WTC11 (cell line): ENCODE measurements around the gene KCNIP3. TPM values are rescaled to one million over a fixed set of nuclear protein-coding genes. Genes with fewer than 3 reads are reported as not detected.

ENCODE experiments used
- ATAC-seq: fragments of 200-7000 bp; cut with Tn5 transposase; 2 replicates; pipeline ENCODE4 v1.10.0; 2021; ENCODE audit warnings: mild to moderate bottlenecking, moderate library complexity
- CTCF ChIA-PET: fragments of 300-600 bp; sonication (Branson Sonifier 250); formaldehyde crosslinking; loops from one replicate; lab custom pipeline; 2021; ENCODE audit warnings: antibody characterized with exemption; lab: Charles Lee
- POLR2A ChIA-PET: fragments of 350-600 bp; sonication (Branson Sonifier 250); formaldehyde crosslinking; loops from one replicate; lab custom pipeline; 2021; ENCODE audit warnings: antibody characterized with exemption; lab: Charles Lee
- DNase-seq: peaks from one replicate; pipeline ENCODE4 v3.0.0; 2021; ENCODE audit warnings: low spot score
- H3K27ac Mint-ChIP-seq: 2 replicates; pipeline ENCODE4 v1.8.0; 2021; ENCODE audit warnings: mixed read lengths
- H3K27me3 Mint-ChIP-seq: 2 replicates; pipeline ENCODE4 v1.8.0; 2021; ENCODE audit warnings: low read depth, mild to moderate bottlenecking, moderate library complexity, mixed read lengths
- H3K36me3 Mint-ChIP-seq: 2 replicates; pipeline ENCODE4 v1.8.0; 2021; ENCODE audit warnings: mixed read lengths
- H3K4me1 Mint-ChIP-seq: 2 replicates; pipeline ENCODE4 v1.8.0; 2022; ENCODE audit warnings: mixed read lengths
- H3K4me3 Mint-ChIP-seq: 2 replicates; pipeline ENCODE4 v1.8.0; 2021; ENCODE audit warnings: mild to moderate bottlenecking, moderate library complexity, mixed read lengths
- H3K9me3 Mint-ChIP-seq: 2 replicates; pipeline ENCODE4 v1.8.0; 2021; ENCODE audit warnings: mixed read lengths
- CBFB ChIP-seq: sonication (generic); formaldehyde crosslinking; IDR thresholded peaks from 2 replicates; pipeline ENCODE4 v1.8.1; 2022; ENCODE audit warnings: mild to moderate bottlenecking, low read depth, missing genetic modification reagents
- CTCF ChIP-seq: fragments of 200-600 bp; IDR thresholded peaks from 2 replicates; pipeline ENCODE4 v1.8.0; 2022; ENCODE audit warnings: antibody characterized with exemption
- ELF4 ChIP-seq: sonication (generic); formaldehyde crosslinking; IDR thresholded peaks from 2 replicates; pipeline ENCODE4 v1.8.1; 2022; ENCODE audit warnings: low read depth, mild to moderate bottlenecking, moderate library complexity, missing genetic modification reagents
- ETV6 ChIP-seq: sonication (generic); formaldehyde crosslinking; IDR thresholded peaks from 2 replicates; pipeline ENCODE4 v1.8.1; 2022; ENCODE audit warnings: mild to moderate bottlenecking, missing genetic modification reagents
- FOXK1 ChIP-seq: sonication (generic); formaldehyde crosslinking; IDR thresholded peaks from 2 replicates; pipeline ENCODE4 v1.8.0; 2022; ENCODE audit warnings: mild to moderate bottlenecking, moderate library complexity, missing genetic modification reagents
- FOXP1 ChIP-seq: sonication (generic); formaldehyde crosslinking; IDR thresholded peaks from 2 replicates; pipeline ENCODE4 v1.8.0; 2022; ENCODE audit warnings: missing genetic modification reagents, mild to moderate bottlenecking, moderate library complexity, borderline replicate concordance
- GTF2I ChIP-seq: fragments of 250-450 bp; sonication (Bioruptor Pico); conservative IDR thresholded peaks from 2 replicates; pipeline ENCODE4 v1.4.0; 2021; ENCODE audit warnings: mild to moderate bottlenecking
- HMGA2 ChIP-seq: fragments of 250-450 bp; sonication (Bioruptor Pico); IDR thresholded peaks from 2 replicates; pipeline ENCODE4 v1.4.0; 2021; ENCODE audit warnings: mild to moderate bottlenecking, moderate library complexity
- IRF2 ChIP-seq: sonication (generic); formaldehyde crosslinking; IDR thresholded peaks from 2 replicates; pipeline ENCODE4 v1.8.0; 2022; ENCODE audit warnings: low read depth, missing genetic modification reagents, borderline replicate concordance
- PRRX2 ChIP-seq: fragments of 250-450 bp; sonication (Bioruptor Pico); IDR thresholded peaks from 2 replicates; pipeline ENCODE4 v1.8.0; 2021; ENCODE audit warnings: mild to moderate bottlenecking
- SMAD3 ChIP-seq: sonication (generic); formaldehyde crosslinking; IDR thresholded peaks from 2 replicates; pipeline ENCODE4 v1.8.0; 2022; ENCODE audit warnings: missing genetic modification reagents, mild to moderate bottlenecking, borderline replicate concordance
- SMAD4 ChIP-seq: sonication (generic); formaldehyde crosslinking; IDR thresholded peaks from 2 replicates; pipeline ENCODE4 v1.8.0; 2022; ENCODE audit warnings: mild to moderate bottlenecking, missing genetic modification reagents
- TCF7 ChIP-seq: sonication (generic); formaldehyde crosslinking; IDR thresholded peaks from 2 replicates; pipeline ENCODE4 v1.8.0; 2022; ENCODE audit warnings: mild to moderate bottlenecking, low read depth, missing genetic modification reagents, moderate library complexity
- ZNF121 ChIP-seq: sonication (generic); formaldehyde crosslinking; IDR thresholded peaks from 2 replicates; pipeline ENCODE4 v1.8.0; 2023; ENCODE audit warnings: missing genetic modification reagents
- ZNF396 ChIP-seq: fragments of 250-450 bp; sonication (Bioruptor Pico); IDR thresholded peaks from 2 replicates; pipeline ENCODE4 v1.8.0; 2021; ENCODE audit warnings: mild to moderate bottlenecking, moderate library complexity, borderline replicate concordance
- ZNF671 ChIP-seq: fragments of 250-450 bp; sonication (Bioruptor Pico); IDR thresholded peaks from 2 replicates; pipeline ENCODE4 v1.8.0; 2021; ENCODE audit warnings: mild to moderate bottlenecking
- total RNA-seq: library from RNA; stranded (reverse); gene quantifications from 3 replicates; pipeline ENCODE4 v1.2.3, GENCODE V29; 2021
- TF ChIP-seq, protein P1 (sequence below): sonication (generic); formaldehyde crosslinking; IDR thresholded peaks from 2 replicates; pipeline ENCODE4 v1.8.0; 2022; ENCODE audit warnings: mild to moderate bottlenecking, missing genetic modification reagents
- TF ChIP-seq, protein P2 (sequence below): fragments of 250-450 bp; sonication (Bioruptor Pico); IDR thresholded peaks from 2 replicates; pipeline ENCODE4 v1.9.0; 2021; ENCODE audit warnings: mild to moderate bottlenecking
- TF ChIP-seq, protein P3 (sequence below): sonication (generic); formaldehyde crosslinking; IDR thresholded peaks from 2 replicates; pipeline ENCODE4 v1.8.1; 2023; ENCODE audit warnings: mild to moderate bottlenecking, missing genetic modification reagents, moderate library complexity
- TF ChIP-seq, protein P4 (sequence below): sonication (generic); formaldehyde crosslinking; IDR thresholded peaks from 2 replicates; pipeline ENCODE4 v1.8.1; 2022; ENCODE audit warnings: low read depth, mild to moderate bottlenecking, moderate library complexity, missing genetic modification reagents, borderline replicate concordance
- TF ChIP-seq, protein P5 (sequence below): sonication (generic); formaldehyde crosslinking; conservative IDR thresholded peaks from 2 replicates; pipeline ENCODE4 v1.8.1; 2022; ENCODE audit warnings: mild to moderate bottlenecking, missing genetic modification reagents
- TF ChIP-seq, protein P6 (sequence below): fragments of 250-450 bp; sonication (Bioruptor Pico); IDR thresholded peaks from 2 replicates; pipeline ENCODE4 v1.9.0; 2021; ENCODE audit warnings: moderate library complexity, mild to moderate bottlenecking, inconsistent platforms, borderline replicate concordance

KCNIP3 gene
- total RNA-seq, 1 experiment from 2014 or later: 2.1 TPM

DNA sequence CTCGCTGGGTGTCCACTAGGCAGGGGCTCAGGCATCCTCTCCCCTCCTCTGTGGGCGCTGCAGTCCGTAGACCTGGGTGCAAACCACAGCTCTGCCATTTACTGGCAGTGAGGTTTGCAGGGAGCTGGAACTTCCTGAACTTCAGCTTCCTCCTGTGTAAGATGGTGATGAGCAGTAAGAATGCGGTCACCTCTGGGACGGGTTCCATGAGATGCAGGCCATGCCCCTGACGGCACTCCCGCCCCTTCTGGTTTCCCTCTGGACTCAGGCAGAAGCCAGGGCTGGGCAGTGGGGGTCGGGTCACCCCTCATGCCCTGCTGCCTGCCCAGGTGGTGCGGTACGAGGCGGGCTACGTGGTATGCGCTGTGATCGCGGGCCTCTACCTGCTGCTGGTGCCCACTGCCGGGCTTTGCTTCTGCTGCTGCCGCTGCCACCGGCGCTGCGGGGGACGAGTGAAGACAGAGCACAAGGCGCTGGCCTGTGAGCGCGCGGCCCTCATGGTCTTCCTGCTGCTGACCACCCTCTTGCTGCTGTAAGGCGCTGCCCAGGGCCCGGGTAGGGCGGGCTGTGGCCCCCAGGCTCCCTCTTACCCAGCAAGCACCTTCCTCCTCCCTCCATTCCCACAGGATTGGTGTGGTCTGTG, 21.4 kb upstream of the KCNIP3 start (continued):
- TF ChIP-seq ELF4: no peak
- TF ChIP-seq FOXP1 (CRISPR knock-in tag): no peak
- TF ChIP-seq, all 79 proteins: peak for 0

DNA sequence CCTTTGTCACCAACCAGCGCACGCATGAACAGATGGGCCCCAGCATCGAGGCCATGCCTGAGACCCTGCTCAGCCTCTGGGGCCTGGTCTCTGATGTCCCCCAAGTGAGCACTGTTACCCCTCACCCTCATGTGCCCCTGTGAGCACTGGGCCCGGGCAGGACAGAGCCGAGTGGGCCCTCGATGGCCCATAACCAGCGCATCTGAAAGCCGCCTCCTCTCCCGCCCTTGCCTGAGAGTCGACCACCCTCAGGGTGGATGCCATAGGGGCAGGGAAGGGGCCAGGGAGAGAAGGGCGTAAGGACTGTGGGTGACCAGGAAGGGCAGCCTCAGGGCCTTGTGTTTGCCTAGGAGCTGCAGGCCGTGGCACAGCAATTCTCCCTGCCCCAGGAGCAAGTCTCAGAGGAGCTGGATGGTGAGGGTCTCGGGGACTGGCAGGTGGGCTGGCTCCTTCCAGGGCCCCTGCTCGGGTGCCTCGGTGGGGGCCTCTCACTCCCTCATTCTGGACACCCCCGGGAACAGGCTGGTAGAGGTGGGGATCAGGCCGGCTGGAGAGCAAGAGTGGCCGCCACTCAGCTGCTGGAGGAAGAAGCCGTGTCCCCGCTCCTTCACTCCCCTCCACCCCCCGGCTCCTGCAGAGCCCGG, 20.8 kb upstream of the KCNIP3 start:
- peak overlapping the region; percentile 49; the same call in 1 of the 2 replicates for H3K27ac Mint-ChIP-seq
- ATAC-seq: no peak
- CTCF ChIA-PET: interaction anchor here (1.1 to 5.6 kb wide), 9 partner anchors 12 to 113 kb away, joined by 3 to 60 read pairs (median 9); no protein-coding TSS in a partner anchor

DNA sequence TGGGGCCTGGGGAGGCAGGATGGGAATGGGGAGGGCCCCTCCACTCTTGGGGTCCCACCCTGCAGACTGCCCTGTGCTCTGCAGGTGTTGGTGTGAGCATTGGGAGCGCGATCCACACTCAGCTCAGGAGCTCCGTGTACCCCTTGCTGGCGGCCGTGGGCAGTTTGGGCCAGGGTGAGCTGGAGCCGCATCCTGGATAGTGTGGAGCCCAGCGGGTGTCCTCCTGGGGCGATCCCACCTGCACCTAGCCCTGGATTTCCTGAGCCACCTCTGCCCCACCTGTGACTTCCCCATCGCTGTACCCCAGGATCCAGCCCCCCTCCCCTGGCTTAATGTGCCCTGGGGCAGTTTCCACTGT, 20.3 kb upstream of the KCNIP3 start:
- H3K9me3 Mint-ChIP-seq: no peaks in the 10 kb centered on the region
- DNase-seq (no peak), ATAC-seq (no peak)
- TF ChIP-seq, protein P1, sequence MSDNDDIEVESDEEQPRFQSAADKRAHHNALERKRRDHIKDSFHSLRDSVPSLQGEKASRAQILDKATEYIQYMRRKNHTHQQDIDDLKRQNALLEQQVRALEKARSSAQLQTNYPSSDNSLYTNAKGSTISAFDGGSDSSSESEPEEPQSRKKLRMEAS (CRISPR knock-in tag): no peak
- TF ChIP-seq, protein P2, sequence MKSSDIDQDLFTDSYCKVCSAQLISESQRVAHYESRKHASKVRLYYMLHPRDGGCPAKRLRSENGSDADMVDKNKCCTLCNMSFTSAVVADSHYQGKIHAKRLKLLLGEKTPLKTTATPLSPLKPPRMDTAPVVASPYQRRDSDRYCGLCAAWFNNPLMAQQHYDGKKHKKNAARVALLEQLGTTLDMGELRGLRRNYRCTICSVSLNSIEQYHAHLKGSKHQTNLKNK (CRISPR knock-in tag): no peak
- TF ChIP-seq FOXK1 (CRISPR knock-in tag) (no peak), SMAD3 (CRISPR knock-in tag) (no peak), CBFB (CRISPR knock-in tag) (no peak), ZNF396 (CRISPR knock-in tag) (no peak), PRRX2 (no peak), ZNF121 (CRISPR knock-in tag) (no peak), ELF4 (no peak), HMGA2 (CRISPR knock-in tag) (no peak), ETV6 (CRISPR knock-in tag) (no peak), SMAD4 (CRISPR knock-in tag) (no peak), GTF2I (CRISPR knock-in tag) (no peak), IRF2 (CRISPR knock-in tag) (no peak)
- TF ChIP-seq, protein P3, sequence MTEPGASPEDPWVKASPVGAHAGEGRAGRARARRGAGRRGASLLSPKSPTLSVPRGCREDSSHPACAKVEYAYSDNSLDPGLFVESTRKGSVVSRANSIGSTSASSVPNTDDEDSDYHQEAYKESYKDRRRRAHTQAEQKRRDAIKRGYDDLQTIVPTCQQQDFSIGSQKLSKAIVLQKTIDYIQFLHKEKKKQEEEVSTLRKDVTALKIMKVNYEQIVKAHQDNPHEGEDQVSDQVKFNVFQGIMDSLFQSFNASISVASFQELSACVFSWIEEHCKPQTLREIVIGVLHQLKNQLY (CRISPR knock-in tag): no peak
- TF ChIP-seq, protein P4, sequence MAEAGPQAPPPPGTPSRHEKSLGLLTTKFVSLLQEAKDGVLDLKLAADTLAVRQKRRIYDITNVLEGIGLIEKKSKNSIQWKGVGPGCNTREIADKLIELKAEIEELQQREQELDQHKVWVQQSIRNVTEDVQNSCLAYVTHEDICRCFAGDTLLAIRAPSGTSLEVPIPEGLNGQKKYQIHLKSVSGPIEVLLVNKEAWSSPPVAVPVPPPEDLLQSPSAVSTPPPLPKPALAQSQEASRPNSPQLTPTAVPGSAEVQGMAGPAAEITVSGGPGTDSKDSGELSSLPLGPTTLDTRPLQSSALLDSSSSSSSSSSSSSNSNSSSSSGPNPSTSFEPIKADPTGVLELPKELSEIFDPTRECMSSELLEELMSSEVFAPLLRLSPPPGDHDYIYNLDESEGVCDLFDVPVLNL: no peak
- TF ChIP-seq, protein P5, sequence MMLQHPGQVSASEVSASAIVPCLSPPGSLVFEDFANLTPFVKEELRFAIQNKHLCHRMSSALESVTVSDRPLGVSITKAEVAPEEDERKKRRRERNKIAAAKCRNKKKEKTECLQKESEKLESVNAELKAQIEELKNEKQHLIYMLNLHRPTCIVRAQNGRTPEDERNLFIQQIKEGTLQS (CRISPR knock-in tag): no peak
- TF ChIP-seq, protein P6, sequence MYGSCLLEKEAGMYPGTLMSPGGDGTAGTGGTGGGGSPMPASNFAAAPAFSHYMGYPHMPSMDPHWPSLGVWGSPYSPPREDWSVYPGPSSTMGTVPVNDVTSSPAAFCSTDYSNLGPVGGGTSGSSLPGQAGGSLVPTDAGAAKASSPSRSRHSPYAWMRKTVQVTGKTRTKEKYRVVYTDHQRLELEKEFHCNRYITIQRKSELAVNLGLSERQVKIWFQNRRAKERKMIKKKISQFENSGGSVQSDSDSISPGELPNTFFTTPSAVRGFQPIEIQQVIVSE (CRISPR knock-in tag): no peak
- H3K36me3 Mint-ChIP-seq: no peaks in the 10 kb centered on the region
- ChIA-PET CTCF (interaction anchor here (0.9 to 5.6 kb wide), 11 partner anchors 10 to 112 kb away, joined by 3 to 60 read pairs (median 8); no protein-coding TSS in a partner anchor), POLR2A (interaction anchor here (1.2 kb wide), 1 partner anchor 16 kb away, joined by 3 read pairs; no protein-coding TSS in a partner anchor)
- H3K27me3 Mint-ChIP-seq: no peaks in the 10 kb centered on the region
- H3K4me1 Mint-ChIP-seq: peaks cover 37% of the 10 kb centered on the region
- no peak overlapping the region for H3K4me3 Mint-ChIP-seq
- no peak overlapping the region for H3K27ac Mint-ChIP-seq

More for the DNA sequence above, 20.8 kb upstream of the KCNIP3 start:
- Mint-ChIP-seq H3K4me1 (peaks cover 37% of the 10 kb centered on the region), H3K4me3 (no peak overlapping the region), H3K36me3 (no peaks in the 10 kb centered on the region), H3K9me3 (no peaks in the 10 kb centered on the region), H3K27me3 (no peaks in the 10 kb centered on the region)
- DNase-seq: no peak
- POLR2A ChIA-PET: interaction anchor here (0.6 kb wide), 1 partner anchor 197 kb away, joined by 6 read pairs; no protein-coding TSS in a partner anchor
- no peak for TF ChIP-seq ZNF671 (CRISPR knock-in tag)
- TF ChIP-seq CTCF: no peak
- no peak for TF ChIP-seq TCF7
- TF ChIP-seq GTF2I (CRISPR knock-in tag): no peak
- TF ChIP-seq, protein P4: no peak
